NB4 (cell line): ENCODE data around the gene KISS1R.
A peak's percentile ranks its signal among the peaks of the same experiment; 100 is the strongest.
"Not testable (repeated sequence)": the region's sequence is repeated elsewhere in the genome, so short reads cannot be mapped to it uniquely, and the experiment has no call there.

Experiments used
- DNase-seq: peaks from one replicate; pipeline ENCODE4 v3.0.0; 2010; ENCODE audit warnings: low read depth
- H3K4me3 ChIP-seq: one replicate; pipeline ENCODE4 v1.5.1; 2011; ENCODE audit warnings: mild to moderate bottlenecking, low read depth, low read length, moderate library complexity
- CTCF ChIP-seq: IDR thresholded peaks from one replicate; pipeline ENCODE4 v1.5.1; 2012; ENCODE audit warnings: low read depth, low read length
- MAX ChIP-seq: IDR thresholded peaks from 2 replicates; pipeline ENCODE4 v1.6.1; 2011; ENCODE audit warnings: low read depth, low read length
- MYC ChIP-seq: IDR thresholded peaks from 2 replicates; pipeline ENCODE4 v1.6.1; 2011; ENCODE audit warnings: low read depth, low read length
- POLR2A ChIP-seq: IDR thresholded peaks from 2 replicates; pipeline ENCODE4 v1.6.1; 2011; ENCODE audit warnings: mild to moderate bottlenecking; ENCODE audit not compliant: insufficient read length; ENCODE audit errors: extremely low read depth

Gene KISS1R

GRCh38 chr19:954272-954671, 37.1 kb downstream of the KISS1R start:
- DNase-seq = no peak
- no peak for TF ChIP-seq MAX
- no peak for TF ChIP-seq CTCF
- TF ChIP-seq MYC = no peak
- TF ChIP-seq POLR2A = no peak
- no peak overlapping the region for H3K4me3 ChIP-seq

GRCh38 chr19:954672-955494, 37.8 kb downstream of the KISS1R start:
- peak; percentile 33 for DNase-seq
- no peak for TF ChIP-seq POLR2A
- no peak for TF ChIP-seq CTCF
- no peak for TF ChIP-seq MAX
- no peak for TF ChIP-seq MYC
- H3K4me3 ChIP-seq = no peak overlapping the region

- H3K4me3 ChIP-seq = no peak overlapping the region
- DNase-seq = no peak
- TF ChIP-seq CTCF (no peak), POLR2A (no peak), MYC (no peak)
These were observed 39.0 kb downstream of the KISS1R start for GRCh38 chr19:955803-956765.

GRCh38 chr19:956766-957440, 39.8 kb downstream of the KISS1R start:
- no peak overlapping the region for H3K4me3 ChIP-seq

GRCh38 chr19:957578-957977, 40.4 kb downstream of the KISS1R start:
- DNase-seq, H3K4me3 ChIP-seq: not testable (repeated sequence)

More at GRCh38 chr19:956766-957440, 39.8 kb downstream of the KISS1R start:
- TF ChIP-seq MYC (no peak), MAX (no peak), POLR2A (no peak), CTCF (no peak)
- no peak for DNase-seq
